Measurements from ENCODE around the gene CYTH1.

Gene CYTH1

DNA sequence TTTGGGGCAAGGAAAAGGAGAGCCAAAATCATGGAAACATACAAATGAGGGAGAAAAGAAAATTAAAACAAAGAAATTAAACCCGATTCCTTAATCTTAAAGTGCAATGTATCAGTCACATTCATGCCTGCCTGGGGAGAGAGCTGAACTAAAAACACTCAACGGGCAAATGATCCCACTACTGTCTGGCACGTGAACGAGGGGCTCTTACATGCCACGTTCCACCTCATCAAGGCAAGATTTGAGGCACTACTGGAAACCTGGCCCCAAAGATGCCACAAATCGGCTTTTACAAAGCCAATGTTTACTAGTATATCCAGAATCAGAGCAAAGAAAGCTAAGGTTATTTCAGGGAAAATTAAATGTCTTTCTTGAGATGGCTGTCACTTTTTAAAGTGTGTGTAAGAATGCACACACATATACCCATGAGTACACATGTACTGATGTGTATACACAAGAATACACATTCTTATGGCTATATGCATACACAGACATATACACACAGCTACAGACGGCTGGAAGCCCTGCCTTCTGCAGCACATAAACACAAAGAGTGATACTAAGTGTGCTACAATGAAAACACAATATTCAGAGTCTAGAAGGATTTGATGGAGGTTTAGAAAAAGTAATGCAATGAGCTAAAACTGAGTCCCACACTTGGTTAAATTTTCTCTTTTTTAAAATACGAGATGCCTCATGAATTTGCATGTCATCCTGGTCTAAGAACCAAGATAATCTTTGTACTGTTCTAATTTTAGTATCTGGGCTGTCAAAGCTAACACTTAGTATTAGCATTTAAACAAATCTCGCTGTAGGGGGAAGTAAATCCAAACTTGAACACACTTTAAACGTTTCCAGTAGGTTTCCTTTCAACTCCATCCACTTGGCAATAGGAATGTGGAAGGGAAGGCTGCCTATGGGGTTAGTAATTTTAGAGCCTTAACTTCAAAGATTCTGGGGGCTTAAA is 85.8 kb downstream of the CYTH1 start:
- Histone ChIP-seq H3K4me3 (ENCODE audit: low read depth, low read length) (no peak overlapping the region), H3K27ac (ENCODE audit: extremely low read depth, low read depth, low read length) (no peak overlapping the region), H3K9me3 (ENCODE audit: control insufficient read depth, insufficient read depth, low read depth, low read length) (no peaks in the 10 kb centered on the region), H3K4me1 (ENCODE audit: control insufficient read depth, insufficient read depth, low read length) (no peaks in the 10 kb centered on the region), H3K36me3 (ENCODE audit: control insufficient read depth in 2 of 2, insufficient read depth in 1 of 2, low read length in 2 of 2) (peaks cover 47 to 87% of the 10 kb centered on the region in 2 experiments)
- TF ChIP-seq ZFP41 (tag by site-specific recombination; IDR thresholded peaks at IDR 0.05; ENCODE audit: borderline replicate concordance): no peak
- TF ChIP-seq, protein P1, sequence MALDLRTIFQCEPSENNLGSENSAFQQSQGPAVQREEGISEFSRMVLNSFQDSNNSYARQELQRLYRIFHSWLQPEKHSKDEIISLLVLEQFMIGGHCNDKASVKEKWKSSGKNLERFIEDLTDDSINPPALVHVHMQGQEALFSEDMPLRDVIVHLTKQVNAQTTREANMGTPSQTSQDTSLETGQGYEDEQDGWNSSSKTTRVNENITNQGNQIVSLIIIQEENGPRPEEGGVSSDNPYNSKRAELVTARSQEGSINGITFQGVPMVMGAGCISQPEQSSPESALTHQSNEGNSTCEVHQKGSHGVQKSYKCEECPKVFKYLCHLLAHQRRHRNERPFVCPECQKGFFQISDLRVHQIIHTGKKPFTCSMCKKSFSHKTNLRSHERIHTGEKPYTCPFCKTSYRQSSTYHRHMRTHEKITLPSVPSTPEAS (tag by site-specific recombination; IDR thresholded peaks at IDR 0.05): peak; percentile 38; the same call in 1 of the 2 replicates
- ChIA-PET POLR2A (interaction anchor here (0.6 kb wide), 1 partner anchor 126 kb away, joined by 5 read pairs; no protein-coding TSS in a partner anchor), CTCF (interaction anchor here (0.6 to 1.9 kb wide), 4 partner anchors 11 to 234 kb away, joined by 3 to 10 read pairs (median 4); no protein-coding TSS in a partner anchor)

DNA sequence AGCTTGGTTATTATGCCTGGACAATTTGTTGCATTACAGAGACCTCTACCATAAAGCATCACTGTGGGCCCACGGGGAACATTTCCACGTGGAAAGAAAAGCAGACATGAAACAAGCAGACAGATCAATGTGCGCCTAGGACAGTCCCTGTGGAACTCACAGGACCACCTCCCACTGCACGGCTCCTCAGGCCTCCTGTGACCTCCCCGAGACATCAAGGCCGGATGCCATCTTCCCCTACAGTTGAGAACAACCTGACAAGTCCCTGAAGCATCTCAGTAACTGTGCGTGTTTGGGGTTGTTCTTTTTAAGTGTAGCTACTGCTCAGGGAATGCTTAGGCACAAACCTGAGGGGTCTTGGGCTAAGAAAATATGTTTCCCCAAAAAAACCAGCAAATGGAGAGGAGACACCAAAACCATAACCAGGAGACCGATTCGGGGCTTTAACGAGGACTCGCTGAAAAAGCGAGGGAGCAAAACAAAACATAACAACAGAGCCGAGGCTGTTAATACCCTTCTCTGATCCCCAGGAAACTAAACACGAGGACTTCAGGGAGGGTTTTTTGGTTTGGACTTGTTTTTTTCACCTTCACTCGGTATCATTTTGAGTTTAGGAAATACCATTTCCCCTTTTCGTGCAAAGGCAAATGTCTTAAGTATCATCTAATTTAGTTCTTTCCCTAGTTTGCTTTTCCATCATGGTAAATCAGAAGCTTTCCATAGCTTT is 87.1 kb downstream of the CYTH1 start:
- H3K9me3 ChIP-seq (ENCODE audit: control insufficient read depth, insufficient read depth, low read depth, low read length): no peaks in the 10 kb centered on the region
- TF ChIP-seq ZNF785 (tag by site-specific recombination; IDR thresholded peaks at IDR 0.05): no peak
- TF ChIP-seq ZNF121 (tag by site-specific recombination; IDR thresholded peaks at IDR 0.05): no peak
- no peak for TF ChIP-seq ZNF707 (tag by site-specific recombination; IDR thresholded peaks at IDR 0.05)
- TF ChIP-seq ZNF654 (tag by site-specific recombination; IDR thresholded peaks at IDR 0.05; ENCODE audit: low read depth): no peak
- TF ChIP-seq, protein P2, sequence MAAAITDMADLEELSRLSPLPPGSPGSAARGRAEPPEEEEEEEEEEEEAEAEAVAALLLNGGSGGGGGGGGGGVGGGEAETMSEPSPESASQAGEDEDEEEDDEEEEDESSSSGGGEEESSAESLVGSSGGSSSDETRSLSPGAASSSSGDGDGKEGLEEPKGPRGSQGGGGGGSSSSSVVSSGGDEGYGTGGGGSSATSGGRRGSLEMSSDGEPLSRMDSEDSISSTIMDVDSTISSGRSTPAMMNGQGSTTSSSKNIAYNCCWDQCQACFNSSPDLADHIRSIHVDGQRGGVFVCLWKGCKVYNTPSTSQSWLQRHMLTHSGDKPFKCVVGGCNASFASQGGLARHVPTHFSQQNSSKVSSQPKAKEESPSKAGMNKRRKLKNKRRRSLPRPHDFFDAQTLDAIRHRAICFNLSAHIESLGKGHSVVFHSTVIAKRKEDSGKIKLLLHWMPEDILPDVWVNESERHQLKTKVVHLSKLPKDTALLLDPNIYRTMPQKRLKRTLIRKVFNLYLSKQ (tag by site-specific recombination; IDR thresholded peaks at IDR 0.05; ENCODE audit: borderline replicate concordance): no peak
- no peak for TF ChIP-seq ZIC2 (tag by site-specific recombination; IDR thresholded peaks at IDR 0.05)
- no peak for TF ChIP-seq ZNF433 (tag by site-specific recombination; IDR thresholded peaks at IDR 0.05; ENCODE audit: low read depth)
- TF ChIP-seq ZNF16 (tag by site-specific recombination; IDR thresholded peaks at IDR 0.05; ENCODE audit: low read depth): no peak
- no peak overlapping the region for H3K4me3 ChIP-seq (ENCODE audit: low read depth, low read length)
- no peak overlapping the region for H3K27ac ChIP-seq (ENCODE audit: extremely low read depth, low read depth, low read length)
- POLR2A ChIA-PET: no interaction called here
- peaks cover 39 to 83% of the 10 kb centered on the region in 2 experiments for H3K36me3 ChIP-seq (ENCODE audit: control insufficient read depth in 2 of 2, insufficient read depth in 1 of 2, low read length in 2 of 2)
- CTCF ChIA-PET: interaction anchor here (0.7 to 1.9 kb wide), 2 partner anchors 12 to 13 kb away, joined by 3 to 10 read pairs; no protein-coding TSS in a partner anchor
- no peaks in the 10 kb centered on the region for H3K4me1 ChIP-seq (ENCODE audit: control insufficient read depth, insufficient read depth, low read length)

DNA sequence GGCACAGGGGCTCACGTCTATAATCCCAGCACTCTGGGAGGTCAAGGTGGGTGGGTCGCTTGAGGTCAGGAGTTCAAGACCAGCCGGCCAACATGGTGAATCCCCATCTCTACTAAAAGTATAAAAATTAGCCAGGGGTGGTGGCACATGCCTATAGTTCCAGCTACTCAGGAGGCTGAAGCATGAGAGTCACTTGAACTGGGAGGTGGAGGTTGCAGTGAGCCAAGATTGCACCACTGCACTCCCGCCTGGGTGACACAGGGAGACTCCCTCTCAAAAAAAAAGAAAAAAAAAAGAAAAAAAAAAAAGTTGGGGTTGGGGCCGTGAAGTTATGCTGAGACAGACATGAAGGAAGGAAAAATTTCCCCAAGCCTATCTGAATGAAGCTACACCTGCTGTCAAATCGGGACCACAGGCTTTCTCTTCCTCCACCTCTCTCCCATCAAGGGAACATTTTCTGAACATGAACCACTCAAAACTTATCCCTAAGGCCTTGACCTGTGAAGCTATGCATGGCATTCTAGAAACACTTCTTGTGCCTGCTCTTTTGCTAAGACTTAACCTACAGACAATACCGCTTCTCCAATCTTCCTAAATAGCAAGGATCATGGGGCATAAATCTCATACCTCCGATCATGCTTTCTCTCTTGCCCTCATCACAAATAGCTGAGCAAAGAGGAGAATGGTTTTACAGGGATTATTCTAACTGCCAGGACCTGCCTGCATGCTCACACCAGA is 88.6 kb downstream of the CYTH1 start:
- TF ChIP-seq GLI4 (tag by site-specific recombination; IDR thresholded peaks at IDR 0.05) (no peak), ZNF623 (tag by site-specific recombination; IDR thresholded peaks at IDR 0.05) (no peak)
- Histone ChIP-seq H3K9me3 (ENCODE audit: control insufficient read depth, insufficient read depth, low read depth, low read length) (no peaks in the 10 kb centered on the region), H3K36me3 (ENCODE audit: control insufficient read depth in 2 of 2, insufficient read depth in 1 of 2, low read length in 2 of 2) (peaks cover 28 to 81% of the 10 kb centered on the region in 2 experiments), H3K4me3 (ENCODE audit: low read depth, low read length) (no peak overlapping the region), H3K27ac (ENCODE audit: extremely low read depth, low read depth, low read length) (no peak overlapping the region), H3K4me1 (ENCODE audit: control insufficient read depth, insufficient read depth, low read length) (no peaks in the 10 kb centered on the region)
- ChIA-PET CTCF (interaction anchor here (0.6 to 1.7 kb wide), 4 partner anchors 15 to 272 kb away, joined by 3 to 5 read pairs (median 4); no protein-coding TSS in a partner anchor), POLR2A (no interaction called here)

Measured in HEK293 (cell line).